ENCODE measurements around the gene FBXO46. TPM values are rescaled to one million over a fixed set of nuclear protein-coding genes. Genes with fewer than 3 reads are reported as not detected.

FBXO46 gene
- total RNA-seq, 1 experiment from 2014 or later = 12.8 TPM

DNA sequence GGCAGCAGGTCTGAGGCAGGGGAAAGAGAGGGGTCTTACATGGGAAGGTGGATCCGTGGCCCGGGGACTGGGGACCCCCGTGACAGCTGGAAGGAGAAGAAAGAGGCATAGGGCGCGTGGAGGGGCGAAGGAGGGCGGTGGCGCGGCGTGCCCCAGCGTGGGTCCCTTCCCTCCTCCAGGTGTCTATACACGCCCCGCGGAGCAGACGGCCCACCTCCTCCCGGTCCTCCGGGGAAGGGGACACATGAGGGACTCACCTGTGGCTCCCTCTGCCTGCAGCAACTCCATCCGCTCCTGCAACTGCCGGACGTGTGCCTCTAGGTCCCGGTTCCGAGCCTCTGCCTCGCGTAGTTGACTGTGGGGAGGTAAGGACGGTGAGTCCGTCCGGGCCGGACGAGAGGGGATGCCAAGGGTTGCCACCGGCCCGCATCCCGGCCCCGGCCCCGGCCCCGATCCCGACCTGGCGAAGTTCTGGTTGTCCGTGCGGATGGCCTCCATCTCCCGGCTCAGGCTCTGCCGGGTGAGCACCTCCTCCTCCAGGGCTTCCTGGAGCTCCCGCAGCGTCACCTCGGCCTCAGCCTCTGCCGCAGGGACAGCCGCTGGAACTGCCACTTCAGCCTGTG, 40.7 kb upstream of the FBXO46 start:
- intact Hi-C loops (cut with micrococcal nuclease) = no loop called here
- Histone ChIP-seq H3K4me1 (ENCODE audit: insufficient read depth, low read length) (peaks cover 28% of the 10 kb centered on the region; the same call in 1 of the 2 replicates), H3K27me3 (ENCODE audit: low read length) (no peaks in the 10 kb centered on the region), H3K4me3 (ENCODE audit: low read length) (peak overlapping the region; percentile 71), H3K9me3 (ENCODE audit: low read length) (no peaks in the 10 kb centered on the region), H3F3A (ENCODE audit: low read length, unreplicated experiment) (no peaks in the 10 kb centered on the region), H3K9ac (ENCODE audit: low read length) (0 out of 2 replicates have a peak overlapping the region, but pooled peaks have one; percentile 27), H3K4me2 (ENCODE audit: low read length) (peak overlapping the region; percentile 96), H2AFZ (ENCODE audit: low read length) (0 out of 2 replicates have a peak overlapping the region, but pooled peaks have one; percentile 45), H3K9me2 (replicated peaks; ENCODE audit: low read length) (no peaks in the 10 kb centered on the region), H3K36me3 (ENCODE audit: low read depth, low read length) (no peaks in the 10 kb centered on the region), H4K20me1 (ENCODE audit: low read length) (no peaks in the 10 kb centered on the region), H3K27ac (ENCODE audit: low read length) (no peak overlapping the region), H3K79me2 (ENCODE audit: low read length) (no peaks in the 10 kb centered on the region)
- no TSS peak for BruUV-seq (replicated peaks)
- no peak for TF ChIP-seq EZH2 (IDR thresholded peaks at IDR 0.05; ENCODE audit: low read length, unreplicated experiment)
- no peak for TF ChIP-seq EZH2phosphoT487 (IDR thresholded peaks at IDR 0.05; ENCODE audit: borderline replicate concordance, low read length)
- TF ChIP-seq, protein P1, sequence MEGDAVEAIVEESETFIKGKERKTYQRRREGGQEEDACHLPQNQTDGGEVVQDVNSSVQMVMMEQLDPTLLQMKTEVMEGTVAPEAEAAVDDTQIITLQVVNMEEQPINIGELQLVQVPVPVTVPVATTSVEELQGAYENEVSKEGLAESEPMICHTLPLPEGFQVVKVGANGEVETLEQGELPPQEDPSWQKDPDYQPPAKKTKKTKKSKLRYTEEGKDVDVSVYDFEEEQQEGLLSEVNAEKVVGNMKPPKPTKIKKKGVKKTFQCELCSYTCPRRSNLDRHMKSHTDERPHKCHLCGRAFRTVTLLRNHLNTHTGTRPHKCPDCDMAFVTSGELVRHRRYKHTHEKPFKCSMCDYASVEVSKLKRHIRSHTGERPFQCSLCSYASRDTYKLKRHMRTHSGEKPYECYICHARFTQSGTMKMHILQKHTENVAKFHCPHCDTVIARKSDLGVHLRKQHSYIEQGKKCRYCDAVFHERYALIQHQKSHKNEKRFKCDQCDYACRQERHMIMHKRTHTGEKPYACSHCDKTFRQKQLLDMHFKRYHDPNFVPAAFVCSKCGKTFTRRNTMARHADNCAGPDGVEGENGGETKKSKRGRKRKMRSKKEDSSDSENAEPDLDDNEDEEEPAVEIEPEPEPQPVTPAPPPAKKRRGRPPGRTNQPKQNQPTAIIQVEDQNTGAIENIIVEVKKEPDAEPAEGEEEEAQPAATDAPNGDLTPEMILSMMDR (conservative IDR thresholded peaks at IDR 0.05; ENCODE audit: low read depth, low read length) = no peak
- no peak for ATAC-seq
- ChIA-PET POLR2A (ENCODE audit: unreplicated experiment) (interaction anchor here (0.6 kb wide), 1 partner anchor 11 kb away, joined by 6 read pairs; the partner anchor contains the start of gene DMPK), CTCF (interaction anchor here (1.3 to 2.4 kb wide), 2 partner anchors 8 to 54 kb away, joined by 10 to 19 read pairs; no protein-coding TSS in a partner anchor)
- DNase-seq = no peak

DNA sequence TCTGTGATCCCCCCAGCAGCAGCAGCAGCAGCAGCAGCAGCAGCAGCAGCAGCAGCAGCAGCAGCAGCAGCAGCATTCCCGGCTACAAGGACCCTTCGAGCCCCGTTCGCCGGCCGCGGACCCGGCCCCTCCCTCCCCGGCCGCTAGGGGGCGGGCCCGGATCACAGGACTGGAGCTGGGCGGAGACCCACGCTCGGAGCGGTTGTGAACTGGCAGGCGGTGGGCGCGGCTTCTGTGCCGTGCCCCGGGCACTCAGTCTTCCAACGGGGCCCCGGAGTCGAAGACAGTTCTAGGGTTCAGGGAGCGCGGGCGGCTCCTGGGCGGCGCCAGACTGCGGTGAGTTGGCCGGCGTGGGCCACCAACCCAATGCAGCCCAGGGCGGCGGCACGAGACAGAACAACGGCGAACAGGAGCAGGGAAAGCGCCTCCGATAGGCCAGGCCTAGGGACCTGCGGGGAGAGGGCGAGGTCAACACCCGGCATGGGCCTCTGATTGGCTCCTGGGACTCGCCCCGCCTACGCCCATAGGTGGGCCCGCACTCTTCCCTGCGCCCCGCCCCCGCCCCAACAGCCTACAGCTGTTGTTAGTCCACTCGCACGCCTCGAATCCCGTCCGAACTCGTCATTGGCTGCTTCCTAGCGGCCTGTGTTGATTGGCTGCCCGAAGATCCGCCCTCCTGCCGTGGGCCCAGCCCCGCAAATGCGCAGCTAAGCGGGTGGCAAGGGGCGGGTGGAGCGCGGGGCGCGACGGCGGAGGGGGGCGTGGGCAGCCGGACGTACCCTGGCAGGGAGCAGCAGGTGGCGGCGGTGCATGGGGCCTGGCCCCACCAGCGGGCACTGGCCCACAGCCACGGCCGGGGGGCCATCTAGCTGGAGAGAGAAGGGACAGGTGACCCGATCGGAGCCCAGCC, 39.8 kb upstream of the FBXO46 start:
- Histone ChIP-seq H4K20me1 (ENCODE audit: low read length) (no peaks in the 10 kb centered on the region), H3K9ac (ENCODE audit: low read length) (peak overlapping the region; percentile 27; the same call in 1 of the 2 replicates), H3K27me3 (ENCODE audit: low read length) (no peaks in the 10 kb centered on the region), H3K9me3 (ENCODE audit: low read length) (no peaks in the 10 kb centered on the region), H3K36me3 (ENCODE audit: low read depth, low read length) (no peaks in the 10 kb centered on the region), H3K4me3 (ENCODE audit: low read length) (peak overlapping the region; percentile 72), H2AFZ (ENCODE audit: low read length) (peak overlapping the region; percentile 78), H3K27ac (ENCODE audit: low read length) (peak overlapping the region; percentile 37; the same call in 1 of the 2 replicates), H3K79me2 (ENCODE audit: low read length) (no peaks in the 10 kb centered on the region), H3K9me2 (replicated peaks; ENCODE audit: low read length) (no peaks in the 10 kb centered on the region), H3K4me2 (ENCODE audit: low read length) (peak overlapping the region; percentile 96), H3F3A (ENCODE audit: low read length, unreplicated experiment) (no peaks in the 10 kb centered on the region), H3K4me1 (ENCODE audit: insufficient read depth, low read length) (peaks cover 29% of the 10 kb centered on the region; the same call in 1 of the 2 replicates)
- ATAC-seq = peak; percentile 60
- CTCF ChIA-PET = interaction anchor here (0.5 to 2.4 kb wide), 10 partner anchors 8 to 171 kb away, joined by 3 to 19 read pairs (median 6); partner anchors contain the start of gene DMWD
- TF ChIP-seq EZH2 (IDR thresholded peaks at IDR 0.05; ENCODE audit: low read length, unreplicated experiment) = no peak
- TF ChIP-seq EZH2phosphoT487 (IDR thresholded peaks at IDR 0.05; ENCODE audit: borderline replicate concordance, low read length) = no peak
- TF ChIP-seq, protein P1 (conservative IDR thresholded peaks at IDR 0.05; ENCODE audit: low read depth, low read length) = peak; percentile 78
- intact Hi-C loops (cut with micrococcal nuclease) = loop anchor here (1.0 kb wide), 2 partner anchors 29 to 78 kb away; partner anchors contain the start of gene QPCTL
- DNase-seq = peak; percentile 93
- no TSS peak for BruUV-seq (replicated peaks)
- POLR2A ChIA-PET (ENCODE audit: unreplicated experiment) = interaction anchor here (0.6 to 2.1 kb wide), 3 partner anchors 53 to 93 kb away, joined by 4 to 21 read pairs (median 13); partner anchors contain the start of gene QPCTL
